CD14-positive monocyte (primary cell): ENCODE data around the gene CCDC88B. TPM values are rescaled to one million over a fixed set of nuclear protein-coding genes. Genes with fewer than 3 reads are reported as not detected.
A peak's percentile ranks its signal among the peaks of the same experiment; 100 is the strongest.

Experiments
- DNase-seq, 3 donors: peaks; one replicate each; pipeline ENCODE4 v3.0.0-alpha.2; 2011 to 2022
- H2AFZ ChIP-seq: 2 replicates; pipeline ENCODE4 v1.6.0; 2012; ENCODE audit warnings: mild to moderate bottlenecking, low read depth, low read length, inconsistent platforms; ENCODE audit not compliant: insufficient read depth, poor library complexity, severe bottlenecking
- H3K27ac ChIP-seq, 2 donors: 1 replicate in 1 of 2; 2 replicates in 1 of 2; pipeline ENCODE4 v1.5.1; 2012 to 2013; ENCODE audit warnings: low read length in 2 of 2, control low read depth in 1 of 2, inconsistent platforms in 1 of 2, low read depth in 1 of 2, mild to moderate bottlenecking in 1 of 2
- H3K27me3 ChIP-seq, 2 donors: one replicate each; pipeline versions ENCODE4 v1.6.0 to v1.6.1; 2011 to 2013; ENCODE audit warnings: low read length in 2 of 2; ENCODE audit not compliant: control insufficient read depth in 2 of 2, insufficient read depth in 2 of 2
- H3K36me3 ChIP-seq, 2 donors: replicated peaks in 1 of 2; 1 replicate in 1 of 2; 2 replicates in 1 of 2; pipeline versions ENCODE4 v1.5.1 to v1.6.1; 2012 to 2013; ENCODE audit warnings: low read length in 2 of 2, control low read depth in 1 of 2, inconsistent platforms in 1 of 2, mild to moderate bottlenecking in 1 of 2; ENCODE audit not compliant: insufficient read depth in 2 of 2, control insufficient read depth in 1 of 2
- H3K4me1 ChIP-seq, 2 donors: 1 replicate in 1 of 2; 2 replicates in 1 of 2; pipeline versions ENCODE4 v1.5.1 to v1.6.1; 2012 to 2013; ENCODE audit warnings: low read length in 2 of 2, control low read depth in 1 of 2, inconsistent platforms in 1 of 2, mild to moderate bottlenecking in 1 of 2, moderate library complexity in 1 of 2; ENCODE audit not compliant: insufficient read depth in 2 of 2, control insufficient read depth in 1 of 2
- H3K4me2 ChIP-seq: replicated peaks from 2 replicates; pipeline ENCODE3; 2012; ENCODE audit warnings: low read length, moderate library complexity, mild to moderate bottlenecking; ENCODE audit not compliant: poor library complexity, severe bottlenecking; ENCODE audit errors: extremely low read depth
- H3K4me3 ChIP-seq, 3 experiments: fragments of 200-600 bp in 1 of 3; sonication (generic) in 1 of 3; replicated peaks in 1 of 3; 1 replicate in 2 of 3; 2 replicates in 1 of 3; pipeline ENCODE4 v1.5.1; 2011 to 2013; ENCODE audit warnings: low read length in 3 of 3, mild to moderate bottlenecking in 3 of 3, control low read depth in 2 of 3, low read depth in 2 of 3, inconsistent platforms in 1 of 3, moderate library complexity in 1 of 3
- H3K79me2 ChIP-seq: 2 replicates; pipeline ENCODE4 v1.6.0; 2012; ENCODE audit warnings: mild to moderate bottlenecking, control low read depth, inconsistent platforms, low read length, moderate library complexity; ENCODE audit not compliant: insufficient read depth
- H3K9ac ChIP-seq: 2 replicates; pipeline ENCODE4 v1.6.0; 2017; ENCODE audit warnings: low read length, mild to moderate bottlenecking; ENCODE audit not compliant: insufficient read depth, poor library complexity, severe bottlenecking
- H3K9me3 ChIP-seq, 2 donors: replicated peaks in 1 of 2; 1 replicate in 1 of 2; 2 replicates in 1 of 2; pipeline versions ENCODE4 v1.5.1 to v1.6.1; 2012 to 2013; ENCODE audit warnings: low read length in 2 of 2, control low read depth in 1 of 2; ENCODE audit not compliant: control insufficient read depth in 1 of 2, insufficient read depth in 1 of 2
- H4K20me1 ChIP-seq: 2 replicates; pipeline ENCODE4 v1.6.0; 2012; ENCODE audit warnings: mild to moderate bottlenecking, low read length, control low read depth, moderate library complexity; ENCODE audit not compliant: insufficient read depth
- H3K27ac Mint-ChIP-seq, 7 donors: one replicate each; pipeline ENCODE4 v1.8.0; 2020; ENCODE audit warnings: mild to moderate bottlenecking in 7 of 7, mixed read lengths in 7 of 7, moderate library complexity in 6 of 7, inconsistent platforms in 2 of 7
- H3K27me3 Mint-ChIP-seq, 3 donors: one replicate each; pipeline ENCODE4 v1.8.0; 2021 to 2022; ENCODE audit warnings: low read depth in 3 of 3, mild to moderate bottlenecking in 3 of 3, mixed read lengths in 3 of 3, moderate library complexity in 3 of 3, inconsistent platforms in 1 of 3
- H3K36me3 Mint-ChIP-seq, 2 donors: one replicate each; pipeline ENCODE4 v1.8.0; 2020; ENCODE audit warnings: mixed read lengths in 2 of 2, inconsistent platforms in 1 of 2, mild to moderate bottlenecking in 1 of 2
- H3K4me1 Mint-ChIP-seq: one replicate; pipeline ENCODE4 v1.8.0; 2020; ENCODE audit warnings: mild to moderate bottlenecking, mixed read lengths
- H3K4me3 Mint-ChIP-seq, 2 donors: one replicate each; pipeline ENCODE4 v1.8.0; 2020; ENCODE audit warnings: mild to moderate bottlenecking in 2 of 2, mixed read lengths in 2 of 2, moderate library complexity in 1 of 2
- H3K9me3 Mint-ChIP-seq, 7 donors: one replicate each; pipeline ENCODE4 v1.8.0; 2020 to 2022; ENCODE audit warnings: mixed read lengths in 7 of 7, mild to moderate bottlenecking in 6 of 7, moderate library complexity in 6 of 7, inconsistent platforms in 2 of 7
- CTCF ChIP-seq: fragments of 200-600 bp; IDR thresholded peaks from one replicate; pipeline ENCODE4 v1.8.0; 2022; ENCODE audit warnings: antibody characterized with exemption, mild to moderate bottlenecking
- WGBS: methylation state at CpG from one replicate; pipeline ENCODE4 v1.1.5; 2013; ENCODE audit warnings: missing lambda C conversion rate; ENCODE audit not compliant: insufficient coverage; 5-methylcytosine and 5-hydroxymethylcytosine counted together
- intact Hi-C, 2 donors: fragments of 100-400 bp; cut with micrococcal nuclease; formaldehyde crosslinking; loops; one replicate each; pipeline versions ENCODE4 v1.15.0 to v1.15.1; 2023
- polyA plus RNA-seq, 3 donors: library from polyadenylated mRNA; depleted of rRNA in 1 of 3; unstranded in 2 of 3; stranded (reverse) in 1 of 3; fragments of 300-500 nt in 2 of 3; fragments of >200 nt in 1 of 3; fragmentation: Illumina TruSeq in 2 of 3; gene quantifications; 1 replicate in 2 of 3; 2 replicates in 1 of 3; pipeline ENCODE4 v1.2.3, GENCODE V29; 2012 to 2021

The CCDC88B gene
- polyA plus RNA-seq, 3 donors, result 8.2 to 215 (median 18.9) TPM

GRCh38 chr11:64390558-64390957, 50.6 kb downstream of the CCDC88B start:
- intact Hi-C loops, result no loop called here
- Mint-ChIP-seq H3K4me1 (peaks cover 86% of the 10 kb centered on the region), H3K9me3 (peaks cover 2 to 10% (median 6%) of the 10 kb centered on the region in 7 donors), H3K27me3 (peaks cover 1 to 3% (median 2%) of the 10 kb centered on the region in 3 donors), H3K27ac (peak overlapping the region in 6 of 7 donors; percentile 53 to 94 (median 90)), H3K4me3 (peak overlapping the region; percentile 39 to 53), H3K36me3 (peaks cover 28 to 29% of the 10 kb centered on the region in 2 donors)
- H2AFZ ChIP-seq, result no peak overlapping the region
- 14% methylated on average over 1 of the region's 3 CpGs for WGBS
- peaks cover 74 to 80% of the 10 kb centered on the region in 2 donors for H3K4me1 ChIP-seq
- no peak for TF ChIP-seq CTCF
- no peaks in the 10 kb centered on the region for H3K27me3 ChIP-seq
- H3K79me2 ChIP-seq, result peaks cover 39% of the 10 kb centered on the region
- H3K4me2 ChIP-seq, result peak overlapping the region; percentile 54
- H3K36me3 ChIP-seq, result peaks cover 2 to 9% of the 10 kb centered on the region in 2 donors
- peak overlapping the region in 1 of 3 experiments; percentile 46 for H3K4me3 ChIP-seq
- DNase-seq, result peak in 2 of 3 donors; percentile 17 to 30
- H4K20me1 ChIP-seq, result no peaks in the 10 kb centered on the region
- H3K9ac ChIP-seq, result no peak overlapping the region
- peaks cover 0 to 3% of the 10 kb centered on the region in 2 donors for H3K9me3 ChIP-seq
- peak overlapping the region; percentile 70 to 74 for H3K27ac ChIP-seq

- peaks cover 2 to 10% (median 6%) of the 10 kb centered on the region in 7 donors for H3K9me3 Mint-ChIP-seq
- no peak for DNase-seq
- Histone ChIP-seq H3K4me1 (peaks cover 74 to 80% of the 10 kb centered on the region in 2 donors), H3K9me3 (peaks cover 0 to 3% of the 10 kb centered on the region in 2 donors), H3K4me3 (peak overlapping the region in 1 of 3 experiments; percentile 46), H2AFZ (no peak overlapping the region), H3K27me3 (no peaks in the 10 kb centered on the region), H3K79me2 (peaks cover 41% of the 10 kb centered on the region), H3K4me2 (peak overlapping the region; percentile 54), H3K9ac (no peak overlapping the region), H4K20me1 (no peaks in the 10 kb centered on the region), H3K36me3 (peaks cover 2 to 9% of the 10 kb centered on the region in 2 donors), H3K27ac (peak overlapping the region; percentile 70 to 74)
- H3K27me3 Mint-ChIP-seq, result peaks cover under 1 to 3% (median 1%) of the 10 kb centered on the region in 3 donors
- peaks cover 28 to 29% of the 10 kb centered on the region in 2 donors for H3K36me3 Mint-ChIP-seq
- peaks cover 88% of the 10 kb centered on the region for H3K4me1 Mint-ChIP-seq
- no peak overlapping the region for H3K4me3 Mint-ChIP-seq
- TF ChIP-seq CTCF, result no peak
- WGBS, result 63% methylated on average over 1 of the region's 3 CpGs
- intact Hi-C loops, result no loop called here
- peak overlapping the region in 5 of 7 donors; percentile 53 to 94 (median 89) for H3K27ac Mint-ChIP-seq
Observed at GRCh38 chr11:64391839-64392238, 51.8 kb downstream of the CCDC88B start.
